Measurements from ENCODE around the gene LANCL2. TPM values are rescaled to one million over a fixed set of nuclear protein-coding genes. Genes with fewer than 3 reads are reported as not detected.

LANCL2 gene
- total and polyA plus RNA-seq, 10 donors = 4.7 to 13.5 (median 9.6) TPM

DNA sequence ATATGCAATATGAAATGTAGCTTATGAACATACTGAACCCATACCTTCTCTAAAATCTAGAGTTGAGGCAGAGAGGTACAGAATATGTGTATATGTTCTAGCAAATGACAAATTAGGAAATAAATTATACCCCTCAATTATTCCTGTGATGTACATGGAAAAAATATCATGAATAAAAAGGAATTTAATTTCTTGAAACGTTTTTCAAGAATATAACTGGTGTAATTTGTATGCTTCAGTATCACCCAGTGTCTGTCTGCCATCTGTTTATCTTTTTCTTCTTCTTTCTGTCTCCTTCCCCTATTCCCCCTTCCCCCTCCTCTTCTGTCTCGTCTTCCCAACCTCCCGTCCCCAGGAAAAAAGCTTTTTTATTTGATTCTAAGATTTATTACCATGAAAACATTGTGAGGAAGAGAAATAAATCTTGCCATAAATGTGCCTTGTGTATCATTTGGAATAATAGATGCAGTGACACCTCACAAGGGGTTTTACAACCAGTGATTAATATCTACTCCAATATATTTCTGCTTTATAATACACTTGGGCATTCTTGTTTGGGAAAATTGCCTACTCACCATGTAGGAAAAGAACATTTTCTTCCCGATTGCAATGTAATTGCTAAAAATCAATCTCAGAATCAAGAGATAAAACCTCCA lies 12.2 kb downstream of the LANCL2 start:
- no peaks in the 10 kb centered on the region for H3K4me1 ChIP-seq
- no peak for TF ChIP-seq POLR2AphosphoS5 (IDR thresholded peaks at IDR 0.05)
- TF ChIP-seq, protein P1, sequence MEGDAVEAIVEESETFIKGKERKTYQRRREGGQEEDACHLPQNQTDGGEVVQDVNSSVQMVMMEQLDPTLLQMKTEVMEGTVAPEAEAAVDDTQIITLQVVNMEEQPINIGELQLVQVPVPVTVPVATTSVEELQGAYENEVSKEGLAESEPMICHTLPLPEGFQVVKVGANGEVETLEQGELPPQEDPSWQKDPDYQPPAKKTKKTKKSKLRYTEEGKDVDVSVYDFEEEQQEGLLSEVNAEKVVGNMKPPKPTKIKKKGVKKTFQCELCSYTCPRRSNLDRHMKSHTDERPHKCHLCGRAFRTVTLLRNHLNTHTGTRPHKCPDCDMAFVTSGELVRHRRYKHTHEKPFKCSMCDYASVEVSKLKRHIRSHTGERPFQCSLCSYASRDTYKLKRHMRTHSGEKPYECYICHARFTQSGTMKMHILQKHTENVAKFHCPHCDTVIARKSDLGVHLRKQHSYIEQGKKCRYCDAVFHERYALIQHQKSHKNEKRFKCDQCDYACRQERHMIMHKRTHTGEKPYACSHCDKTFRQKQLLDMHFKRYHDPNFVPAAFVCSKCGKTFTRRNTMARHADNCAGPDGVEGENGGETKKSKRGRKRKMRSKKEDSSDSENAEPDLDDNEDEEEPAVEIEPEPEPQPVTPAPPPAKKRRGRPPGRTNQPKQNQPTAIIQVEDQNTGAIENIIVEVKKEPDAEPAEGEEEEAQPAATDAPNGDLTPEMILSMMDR (IDR thresholded peaks at IDR 0.05 in 8 of 11, conservative IDR thresholded peaks at IDR 0.05 in 3 of 11) = no peak
- TF ChIP-seq POLR2A (IDR thresholded peaks at IDR 0.05) = no peak
- no peaks in the 10 kb centered on the region for H3K27me3 ChIP-seq (replicated peaks in 1 of 7)
- no peak overlapping the region for H3K4me3 ChIP-seq
- DNase-seq = no peak
- no peaks in the 10 kb centered on the region for H3K9me3 ChIP-seq
- intact Hi-C loops (cut with DNase I; ENCODE audit: low total_unique reads) = no loop called here
- H3K27ac ChIP-seq = no peak overlapping the region
- no peaks in the 10 kb centered on the region for H3K36me3 ChIP-seq
- 83 to 94% (median 86%) methylated on average over 4 of the region's 4 CpGs for WGBS, 5 donors

DNA sequence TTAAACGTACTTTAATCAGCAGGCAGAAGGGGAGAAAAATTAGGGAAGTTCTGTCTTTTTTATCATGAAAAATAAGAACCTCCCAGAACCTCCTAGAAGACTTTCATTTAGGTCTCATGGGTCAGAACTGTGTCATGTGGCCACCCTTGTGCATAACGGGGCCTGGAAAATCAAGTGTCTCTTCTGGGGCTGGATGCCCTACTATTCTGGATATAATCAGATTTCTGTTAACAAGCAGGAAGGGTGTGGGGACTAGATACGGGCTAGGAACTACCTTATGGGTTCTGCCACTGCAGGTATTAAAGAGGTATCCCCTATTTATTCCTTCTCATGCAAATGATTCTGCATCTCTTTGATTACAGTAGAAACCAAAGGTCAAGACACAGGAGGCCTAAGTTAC lies 14.1 kb downstream of the LANCL2 start:
- Histone ChIP-seq H3K27me3 (replicated peaks in 1 of 7) (no peaks in the 10 kb centered on the region), H3K9me3 (peaks cover 0 to 12% (median 4%) of the 10 kb centered on the region in 8 donors), H3K36me3 (no peaks in the 10 kb centered on the region), H3K4me3 (no peak overlapping the region), H3K27ac (no peak overlapping the region), H3K4me1 (no peaks in the 10 kb centered on the region)
- intact Hi-C loops (cut with DNase I; ENCODE audit: low total_unique reads) = no loop called here
- 80 to 88% (median 83%) methylated on average over 3 of the region's 3 CpGs for WGBS, 5 donors
- no peak for DNase-seq
- TF ChIP-seq POLR2AphosphoS5 (IDR thresholded peaks at IDR 0.05) (no peak), POLR2A (IDR thresholded peaks at IDR 0.05) (no peak)
- TF ChIP-seq, protein P1 (IDR thresholded peaks at IDR 0.05 in 8 of 11, conservative IDR thresholded peaks at IDR 0.05 in 3 of 11) = no peak

DNA sequence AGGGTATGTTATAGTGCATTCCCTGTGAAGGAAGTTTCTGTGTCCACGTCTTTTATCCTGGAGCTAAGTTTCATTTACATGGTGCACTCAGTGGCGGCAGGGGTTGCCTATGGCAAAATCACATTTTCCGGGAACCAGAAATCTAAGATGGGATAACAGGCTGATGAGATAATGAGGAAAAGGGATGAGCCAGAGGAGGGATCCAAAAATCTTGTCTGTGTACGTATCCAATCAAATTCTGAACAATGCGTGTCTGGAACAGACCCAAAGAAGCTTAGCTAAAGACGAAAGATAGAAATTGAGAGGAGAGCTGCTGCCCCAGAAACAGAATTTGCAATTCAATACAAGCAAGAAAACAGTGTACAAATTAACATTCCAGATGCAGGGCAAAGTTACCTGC lies 16.1 kb downstream of the LANCL2 start:
- Histone ChIP-seq H3K9me3 (peaks cover 0 to 31% (median 21%) of the 10 kb centered on the region in 8 donors), H3K27ac (no peak overlapping the region)

DNA sequence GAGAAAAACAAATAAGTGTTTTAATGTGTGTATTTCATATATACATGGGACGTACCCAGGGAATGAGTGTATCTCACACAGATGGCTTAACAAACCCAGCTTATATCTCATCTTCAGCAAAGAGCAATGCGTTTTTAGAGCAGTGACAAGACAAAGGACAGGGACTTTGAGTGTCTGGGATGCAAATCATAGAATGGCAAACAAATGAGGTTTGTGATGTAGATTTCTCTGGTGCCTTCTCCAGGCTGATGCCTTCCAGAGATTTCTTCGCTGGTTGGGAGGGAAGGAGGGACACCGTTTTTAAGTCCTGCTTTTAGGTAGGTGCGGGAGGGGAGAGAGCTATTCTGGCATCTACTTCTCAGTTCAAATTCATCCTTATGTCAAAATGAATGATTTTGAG lies 16.6 kb downstream of the LANCL2 start:
- no peaks in the 10 kb centered on the region for H3K27me3 ChIP-seq (replicated peaks in 1 of 7)
- H3K4me3 ChIP-seq = no peak overlapping the region
- H3K27ac ChIP-seq = no peak overlapping the region
- TF ChIP-seq, protein P1 (IDR thresholded peaks at IDR 0.05 in 8 of 11, conservative IDR thresholded peaks at IDR 0.05 in 3 of 11) = no peak
- TF ChIP-seq POLR2A (IDR thresholded peaks at IDR 0.05) = no peak
- TF ChIP-seq POLR2AphosphoS5 (IDR thresholded peaks at IDR 0.05) = no peak
- H3K36me3 ChIP-seq = no peaks in the 10 kb centered on the region
- no peaks in the 10 kb centered on the region for H3K4me1 ChIP-seq
- H3K9me3 ChIP-seq = peaks cover 0 to 36% (median 26%) of the 10 kb centered on the region in 8 donors
- DNase-seq = no peak
- intact Hi-C loops (cut with DNase I; ENCODE audit: low total_unique reads) = no loop called here
- WGBS, 5 donors = 90 to 97% (median 96%) methylated on average over 5 of the region's 5 CpGs

More for the DNA sequence above, 16.1 kb downstream of the LANCL2 start:
- no peak overlapping the region for H3K4me3 ChIP-seq
- no peaks in the 10 kb centered on the region for H3K27me3 ChIP-seq (replicated peaks in 1 of 7)
- H3K36me3 ChIP-seq = no peaks in the 10 kb centered on the region
- DNase-seq = no peak
- H3K4me1 ChIP-seq = no peaks in the 10 kb centered on the region
- TF ChIP-seq, protein P1 (IDR thresholded peaks at IDR 0.05 in 8 of 11, conservative IDR thresholded peaks at IDR 0.05 in 3 of 11) = no peak
- TF ChIP-seq POLR2A (IDR thresholded peaks at IDR 0.05) = no peak
- no peak for TF ChIP-seq POLR2AphosphoS5 (IDR thresholded peaks at IDR 0.05)
- 82 to 96% (median 88%) methylated on average over 6 of the region's 6 CpGs for WGBS, 5 donors
- intact Hi-C loops (cut with DNase I; ENCODE audit: low total_unique reads) = no loop called here
